Kidney (tissue), 14 donors: ENCODE measurements around the gene DEGS1. TPM values are rescaled to one million over a fixed set of nuclear protein-coding genes. Genes with fewer than 3 reads are reported as not detected.
"Not testable (repeated sequence)": the region's sequence is repeated elsewhere in the genome, so short reads cannot be mapped to it uniquely, and the experiment has no call there.

Source experiments
- DNase-seq, 5 donors: peaks; one replicate each; pipeline ENCODE4 v3.0.0-alpha.2; 2013 to 2020
- FAIRE-seq: peaks from 2 replicates; lab custom pipeline; 2012; peaks lifted over from hg19 to GRCh38; lab: Jason Lieb, UNC
- H3K27ac ChIP-seq, 2 donors: one replicate each; pipeline ENCODE4 v1.7.0; 2013; ENCODE audit warnings: low read depth in 2 of 2, low read length in 2 of 2, inconsistent platforms in 1 of 2
- H3K27me3 ChIP-seq: one replicate; pipeline ENCODE4 v1.7.1; 2013; ENCODE audit warnings: low read length, inconsistent platforms; ENCODE audit not compliant: control insufficient read depth, insufficient read depth
- H3K36me3 ChIP-seq, 3 donors: one replicate each; pipeline versions ENCODE4 v1.7.0 to v1.7.1; 2013; ENCODE audit warnings: low read length in 3 of 3, control low read depth in 1 of 3, inconsistent platforms in 1 of 3; ENCODE audit not compliant: insufficient read depth in 3 of 3, control insufficient read depth in 2 of 3
- H3K4me1 ChIP-seq, 3 donors: one replicate each; pipeline versions ENCODE4 v1.7.0 to v1.7.1; 2013; ENCODE audit warnings: low read length in 3 of 3, inconsistent platforms in 1 of 3, low read depth in 1 of 3; ENCODE audit not compliant: control insufficient read depth in 2 of 3, insufficient read depth in 2 of 3
- H3K4me3 ChIP-seq, 3 donors: one replicate each; pipeline versions ENCODE4 v1.7.0 to v1.8.1; 2013; ENCODE audit warnings: low read length in 3 of 3, control low read depth in 1 of 3, inconsistent platforms in 1 of 3
- H3K9ac ChIP-seq, 3 donors: one replicate each; pipeline versions ENCODE4 v1.7.0 to v1.7.1; 2013; ENCODE audit warnings: low read length in 3 of 3, control low read depth in 1 of 3, inconsistent platforms in 1 of 3
- H3K9me3 ChIP-seq, 3 donors: one replicate each; pipeline versions ENCODE4 v1.7.0 to v1.7.1; 2013; ENCODE audit warnings: low read length in 3 of 3, control low read depth in 1 of 3, inconsistent platforms in 1 of 3; ENCODE audit not compliant: control insufficient read depth in 2 of 3, insufficient read depth in 1 of 3
- CTCF ChIP-seq: IDR thresholded peaks from 3 replicates; pipeline ENCODE4 v1.5.1; 2012; ENCODE audit warnings: mild to moderate bottlenecking, moderate library complexity, borderline replicate concordance; ENCODE audit not compliant: insufficient read depth; ENCODE audit errors: extremely low read depth
- intact Hi-C: fragments of 100-400 bp; cut with DNase I; formaldehyde crosslinking; loops from one replicate; pipeline ENCODE4 v1.11.1; 2022
- polyA plus RNA-seq: library from polyadenylated mRNA; stranded (reverse); fragments of 350-450 nt; fragmentation: Illumina TruSeq; extraction: RNeasy Lipid Tissue Mini Kit (QIAGEN cat#74804); gene quantifications from one replicate; pipeline ENCODE4 v1.2.3, GENCODE V29; 2014; ENCODE audit warnings: low read depth, low replicate concordance; ENCODE audit not compliant: insufficient read depth
- total RNA-seq: library from RNA; stranded (reverse); fragmentation: NEBNext Ultra II Directional; extraction: Animal tissue kit (Norgen Biotek cat#: 25700); gene quantifications from one replicate; pipeline ENCODE4 v1.2.1, GENCODE V29; 2021
- donor health status: control.
- donor health status: control.
- donor health status: control.
- donor health status: control.
- donor health status: control.
- donor health status: DM: yes; HTN: yes; CAD: no.
- donor health status: Normal renal cell carcinoma (clear cell type).

The DEGS1 gene
- total and polyA plus RNA-seq, 2 donors from 2014 or later, result 32.5 to 83.1 TPM

- H3K27me3 ChIP-seq, result no peaks in the 10 kb centered on the region
- intact Hi-C loops, result no loop called here
- H3K9ac ChIP-seq, result peak overlapping the region in 1 of 3 donors; percentile 23
- H3K9me3 ChIP-seq, result no peaks in the 10 kb centered on the region
- FAIRE-seq (no peak), DNase-seq (peak; percentile 78 to 92 (median 88))
- H3K4me1 ChIP-seq, result peaks cover 0 to 14% (median 13%) of the 10 kb centered on the region in 3 donors
- no peak overlapping the region for H3K4me3 ChIP-seq
- TF ChIP-seq CTCF, result no peak
- no peaks in the 10 kb centered on the region for H3K36me3 ChIP-seq
- peak overlapping the region; percentile 68 to 75 for H3K27ac ChIP-seq
These were observed 20.4 kb downstream of the DEGS1 start for GRCh38 chr1:224203243-224204016.

DNA sequence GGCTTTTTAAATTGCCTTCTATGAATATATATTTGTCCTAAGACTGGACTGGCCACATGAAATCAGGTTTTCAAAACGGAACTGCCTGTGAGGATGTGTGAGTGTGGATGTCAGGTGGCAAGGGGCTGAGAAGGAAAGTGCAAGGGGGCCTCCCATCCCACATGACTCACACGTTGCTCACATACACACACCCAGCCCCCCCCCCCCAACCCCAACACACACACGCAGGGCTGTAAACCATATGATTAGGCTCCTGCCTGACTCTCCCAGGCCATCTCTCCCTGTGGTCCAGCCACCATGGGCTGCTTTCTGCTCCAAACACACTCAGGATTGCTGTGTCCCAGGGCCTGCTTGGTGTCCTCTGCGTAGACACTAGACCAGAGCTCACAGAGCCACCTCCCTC lies 22.4 kb downstream of the DEGS1 start:
- no peak overlapping the region for H3K9ac ChIP-seq
- intact Hi-C loops, result no loop called here
- no peak for TF ChIP-seq CTCF
- DNase-seq, result peak in 2 of 5 donors; percentile 29 to 47
- peaks cover 0 to 14% (median 13%) of the 10 kb centered on the region in 3 donors for H3K4me1 ChIP-seq
- H3K27me3 ChIP-seq, result no peaks in the 10 kb centered on the region
- H3K9me3 ChIP-seq, result no peaks in the 10 kb centered on the region
- H3K36me3 ChIP-seq, result no peaks in the 10 kb centered on the region
- no peak for FAIRE-seq
- H3K27ac ChIP-seq, result peak overlapping the region in 1 of 2 donors; percentile 4
- no peak overlapping the region for H3K4me3 ChIP-seq

DNA sequence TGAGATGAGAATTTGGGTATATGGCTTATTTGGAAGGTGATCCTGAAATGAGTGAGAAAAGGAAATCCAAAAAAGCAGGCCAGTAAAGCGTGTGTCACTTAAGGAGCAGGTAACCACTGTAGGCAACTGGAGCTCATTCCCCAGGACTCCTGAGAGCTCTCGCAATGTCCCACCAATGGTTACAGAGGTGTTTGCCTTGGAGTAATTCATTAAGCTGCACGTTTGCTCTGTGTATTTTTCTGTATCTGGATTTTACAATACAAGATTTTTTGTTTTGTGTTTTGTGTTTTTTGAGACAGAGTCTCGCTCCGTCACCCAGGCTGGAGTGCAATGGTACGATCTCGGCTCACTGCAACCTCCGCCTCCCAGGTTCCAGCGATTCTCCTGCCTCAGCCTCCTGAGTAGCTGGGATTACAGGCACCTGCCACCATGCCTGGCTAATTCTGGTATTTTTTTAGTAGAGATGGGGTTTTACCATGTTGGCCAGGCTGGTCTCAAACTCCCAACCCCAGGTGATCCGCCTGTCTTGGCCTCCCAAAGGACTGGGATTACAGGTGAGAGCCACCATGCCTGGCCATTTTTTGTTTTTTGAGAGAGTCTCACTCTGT lies 23.0 kb downstream of the DEGS1 start:
- H3K4me3 ChIP-seq, H3K9me3 ChIP-seq, H3K36me3 ChIP-seq, H3K27ac ChIP-seq, H3K9ac ChIP-seq, FAIRE-seq, H3K27me3 ChIP-seq, intact Hi-C loops, DNase-seq: not testable (repeated sequence)
- peaks cover 0 to 17% (median 12%) of the 10 kb centered on the region in 3 donors for H3K4me1 ChIP-seq

DNA sequence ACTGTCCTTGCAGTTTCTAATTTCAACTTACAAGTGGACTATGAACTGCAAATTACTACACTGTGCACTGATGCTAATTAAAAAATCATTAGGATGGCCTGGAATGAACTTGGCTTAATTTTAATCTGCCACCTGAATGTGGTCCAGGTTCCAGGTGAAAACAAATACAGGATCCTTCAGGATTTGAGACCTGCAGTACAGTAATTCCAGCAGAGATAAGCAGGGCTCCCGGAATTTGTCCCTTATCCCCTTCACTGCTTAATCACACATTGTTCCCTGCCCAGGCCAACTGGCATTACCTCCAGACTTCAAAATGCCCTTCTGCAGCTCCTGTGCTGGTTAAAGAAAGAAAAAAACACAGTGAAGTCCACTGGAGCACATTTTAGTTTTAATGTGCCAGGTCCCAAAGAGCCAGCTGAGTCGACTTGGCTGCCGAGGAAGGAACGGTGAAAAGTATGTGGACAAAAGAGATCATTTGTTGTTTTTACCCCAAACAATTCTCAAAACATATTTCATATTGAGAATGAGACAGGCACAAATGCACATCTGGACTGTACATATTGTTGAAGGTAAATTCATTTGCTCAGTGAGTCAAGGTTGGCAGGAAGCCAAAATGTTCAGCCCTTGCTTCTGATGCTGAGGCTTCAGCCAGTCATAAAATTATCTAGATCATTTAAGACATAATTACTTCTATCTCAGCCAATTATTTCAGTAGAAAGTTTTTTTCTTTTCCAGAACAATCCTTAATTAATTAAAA lies 28.3 kb downstream of the DEGS1 start:
- DNase-seq (peak in 2 of 5 donors; percentile 46 to 69), FAIRE-seq (no peak)
- Histone ChIP-seq H3K9ac (no peak overlapping the region), H3K4me3 (no peak overlapping the region), H3K4me1 (peaks cover 2 to 15% (median 4%) of the 10 kb centered on the region in 3 donors), H3K27ac (peak overlapping the region in 1 of 2 donors; percentile 38), H3K36me3 (no peaks in the 10 kb centered on the region), H3K9me3 (no peaks in the 10 kb centered on the region), H3K27me3 (no peaks in the 10 kb centered on the region)
- no peak for TF ChIP-seq CTCF
- intact Hi-C loops, result no loop called here
